Measurements from ENCODE around the gene HELZ.
A peak's percentile ranks its signal among the peaks of the same experiment; 100 is the strongest.
"Not testable (repeated sequence)": the region's sequence is repeated elsewhere in the genome, so short reads cannot be mapped to it uniquely, and the experiment has no call there.

HELZ gene

GRCh38 chr17:67044016-67044772 is 200.8 kb downstream of the HELZ start, which contains the start of gene CACNG1:
Gene CACNG1 (plus strand): TSS chr17:67044554. CDS start chr17:67044661, 107 bp downstream.
- DNase-seq, result no peak

- DNase-seq, result no peak
Measured at GRCh38 chr17:67043283-67043682, 201.7 kb downstream of the HELZ start.

- DNase-seq, result no peak
Measured at GRCh38 chr17:67041941-67042899, 202.8 kb downstream of the HELZ start.

GRCh38 chr17:67041531-67041930 is 203.5 kb downstream of the HELZ start:
- no peak for DNase-seq

- DNase-seq, result not testable (repeated sequence)
Measured at GRCh38 chr17:67041119-67041518, 203.9 kb downstream of the HELZ start.

- no peak for DNase-seq
Measured at GRCh38 chr17:67040652-67041051, 204.3 kb downstream of the HELZ start.

GRCh38 chr17:67038861-67039365 is 206.1 kb downstream of the HELZ start:
- DNase-seq, result no peak

- peak; percentile 9 to 21 for DNase-seq
Measured at GRCh38 chr17:67035131-67036083, 209.6 kb downstream of the HELZ start.

- no peak for DNase-seq
Measured at GRCh38 chr17:67033613-67034012, 211.4 kb downstream of the HELZ start.

GRCh38 chr17:67032985-67033384 is 212.0 kb downstream of the HELZ start:
- DNase-seq, result no peak

- DNase-seq, result no peak
Measured at GRCh38 chr17:67032382-67032781, 212.6 kb downstream of the HELZ start.

- no peak for DNase-seq
Measured at GRCh38 chr17:67030641-67031040, 214.4 kb downstream of the HELZ start.

- no peak for DNase-seq
Measured at GRCh38 chr17:67027031-67027628, 217.9 kb downstream of the HELZ start.

GRCh38 chr17:67026341-67026740 is 218.7 kb downstream of the HELZ start:
- no peak for DNase-seq

- DNase-seq, result no peak
Measured at GRCh38 chr17:67025216-67025792, 219.7 kb downstream of the HELZ start.

GRCh38 chr17:67024736-67025135 is 220.3 kb downstream of the HELZ start:
- no peak for DNase-seq

- DNase-seq, result no peak
Measured at GRCh38 chr17:67022451-67022810, 222.6 kb downstream of the HELZ start.

- no peak for DNase-seq
Measured at GRCh38 chr17:67021743-67022450, 223.1 kb downstream of the HELZ start.

- DNase-seq, result peak in 1 of 2 experiments; percentile 13
Measured at GRCh38 chr17:67021196-67021595, 223.8 kb downstream of the HELZ start.
